DMS53 treated with DMSO at 0.1 percent for 48 hours (cell line): ENCODE results near the gene GBX2.
A peak's percentile ranks its signal among the peaks of the same experiment; 100 is the strongest.

ENCODE experiments used
- DNase-seq: peaks from one replicate; lab custom pipeline; 2025; ENCODE audit not compliant: unreplicated experiment; lab: John Stamatoyannopoulos, UW

The GBX2 gene

GRCh38 chr2:236169151-236169721 is 1.1 kb upstream of the GBX2 start:
- no peak for DNase-seq

- no peak for DNase-seq
Observed at GRCh38 chr2:236167297-236168109, 683 bp downstream of the GBX2 start.

- no peak for DNase-seq
Observed at GRCh38 chr2:236166796-236167296, 1.3 kb downstream of the GBX2 start.

GRCh38 chr2:236165842-236166795 is 2.1 kb downstream of the GBX2 start:
- no peak for DNase-seq

- no peak for DNase-seq
Observed at GRCh38 chr2:236164925-236165841, 3.0 kb downstream of the GBX2 start.

GRCh38 chr2:236164201-236164924 is 3.8 kb downstream of the GBX2 start:
- peak; percentile 16 for DNase-seq

- no peak for DNase-seq
Observed at GRCh38 chr2:236163471-236164200, 4.5 kb downstream of the GBX2 start.

GRCh38 chr2:236162882-236163470 is 5.2 kb downstream of the GBX2 start:
- DNase-seq, result no peak

- DNase-seq, result no peak
Observed at GRCh38 chr2:236162031-236162845, 5.9 kb downstream of the GBX2 start.

- DNase-seq, result no peak
Observed at GRCh38 chr2:236161531-236161930, 6.7 kb downstream of the GBX2 start.

GRCh38 chr2:236161082-236161462 is 7.1 kb downstream of the GBX2 start:
- no peak for DNase-seq

GRCh38 chr2:236160366-236161081 is 7.7 kb downstream of the GBX2 start:
- no peak for DNase-seq

- DNase-seq, result no peak
Observed at GRCh38 chr2:236159778-236160170, 8.4 kb downstream of the GBX2 start.

GRCh38 chr2:236158969-236159777 is 9.0 kb downstream of the GBX2 start:
- no peak for DNase-seq

- DNase-seq, result no peak
Observed at GRCh38 chr2:236157815-236158498, 10.2 kb downstream of the GBX2 start.

GRCh38 chr2:236157366-236157765 is 10.8 kb downstream of the GBX2 start:
- no peak for DNase-seq
